GM18868 (cell line): ENCODE data around the gene EGLN3.

Source experiments
- ATAC-seq: cut with Tn5 transposase; IDR thresholded peaks from one replicate; pipeline ENCODE4 v1.9.1; 2021; ENCODE audit warnings: mild to moderate bottlenecking, moderate library complexity; ENCODE audit not compliant: unreplicated experiment

The EGLN3 gene

DNA sequence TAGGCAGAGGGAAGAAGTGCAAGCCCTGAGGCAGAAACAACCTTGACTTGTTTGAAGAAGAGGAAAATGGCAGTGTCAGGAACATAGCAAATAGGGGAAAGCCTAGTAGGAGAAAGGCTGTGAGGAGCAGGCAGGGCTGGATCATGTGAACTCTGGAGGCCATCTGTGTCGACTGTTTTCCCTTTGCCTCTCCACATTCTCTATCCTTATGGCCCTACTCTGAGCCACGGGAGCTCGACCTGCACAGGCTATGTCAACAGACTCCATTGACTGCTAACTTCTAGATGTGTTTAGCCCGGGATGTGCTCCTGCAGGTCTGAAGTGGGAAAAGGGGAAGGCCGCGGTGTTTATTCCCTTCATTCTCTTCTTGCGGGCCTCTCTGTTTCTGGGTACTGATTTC lies 35.2 kb downstream of the EGLN3 start:
- no peak for ATAC-seq

DNA sequence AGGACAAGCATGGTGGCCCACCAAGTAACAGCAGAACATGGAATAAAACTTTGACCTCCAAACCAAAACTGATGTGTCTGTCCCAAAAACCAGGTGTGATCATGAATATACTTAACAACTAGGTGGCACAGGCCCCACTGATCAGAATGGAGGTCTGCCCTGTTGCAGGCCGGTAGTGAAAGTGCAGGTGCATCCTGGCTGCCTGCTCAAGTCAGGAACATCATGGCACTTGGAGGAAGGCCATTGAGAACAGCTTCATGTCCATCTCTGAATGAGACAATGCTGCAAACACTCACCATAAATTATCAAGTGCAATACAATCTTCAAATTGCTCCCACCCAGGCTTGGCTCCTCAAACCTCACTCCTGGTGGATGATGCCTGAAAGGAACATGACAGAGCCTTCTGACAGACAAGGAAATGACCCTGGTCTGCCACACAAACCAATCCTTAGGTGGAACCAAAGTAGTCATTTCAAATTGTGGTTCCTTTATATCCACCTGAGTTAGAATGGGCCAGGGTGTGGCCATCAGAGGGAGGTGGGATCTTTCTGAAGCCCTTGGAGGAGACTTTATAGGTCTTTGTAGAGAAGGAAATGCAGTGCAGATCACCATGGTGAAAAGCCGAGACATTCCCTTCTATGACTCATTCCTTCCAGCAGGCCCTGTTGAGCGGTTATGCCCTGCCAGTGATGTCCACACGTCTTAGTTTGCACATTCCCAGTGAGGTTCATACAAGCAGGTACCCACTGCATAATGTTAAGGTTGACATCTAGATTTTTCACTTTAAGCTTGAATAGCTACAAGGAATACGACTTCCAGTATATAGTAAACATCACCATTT lies 36.0 kb downstream of the EGLN3 start:
- no peak for ATAC-seq

DNA sequence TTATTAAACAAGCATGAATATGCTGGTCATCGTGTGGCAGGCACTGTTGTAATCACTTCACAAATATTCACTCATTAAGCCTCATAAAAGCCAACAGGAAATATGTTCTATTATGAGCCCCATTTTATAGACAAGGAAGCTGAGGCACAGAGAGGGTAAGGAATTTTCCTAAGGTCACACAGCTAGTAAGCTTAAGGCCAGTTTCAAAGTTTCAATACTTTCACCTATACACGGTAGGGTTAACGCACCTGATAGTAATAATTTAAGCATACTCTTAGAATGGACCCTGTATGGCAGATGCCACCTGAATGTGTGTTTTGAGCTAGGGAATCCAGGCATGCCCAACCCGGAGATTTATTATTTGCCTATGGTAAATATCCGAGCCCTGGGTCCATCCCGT lies 39.8 kb downstream of the EGLN3 start:
- no peak for ATAC-seq

DNA sequence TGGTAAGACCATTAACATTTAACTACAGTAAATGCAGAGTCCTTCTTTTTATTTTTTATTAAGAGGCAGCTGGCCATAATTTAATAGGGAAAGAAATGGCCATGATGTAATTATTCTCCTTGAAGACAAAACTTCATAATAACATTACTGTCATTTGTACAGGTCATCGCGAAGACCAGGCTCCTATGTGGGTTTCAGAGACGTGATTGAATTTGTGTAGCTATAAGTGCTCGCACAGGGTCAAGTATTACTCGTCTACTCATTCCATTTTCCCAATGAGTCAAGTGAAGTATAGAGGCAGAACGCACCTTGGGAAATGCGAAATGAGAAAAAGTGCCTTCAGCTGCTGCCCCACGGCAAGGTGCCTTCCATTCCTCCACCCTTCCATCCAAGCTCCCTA lies 40.4 kb downstream of the EGLN3 start:
- no peak for ATAC-seq

DNA sequence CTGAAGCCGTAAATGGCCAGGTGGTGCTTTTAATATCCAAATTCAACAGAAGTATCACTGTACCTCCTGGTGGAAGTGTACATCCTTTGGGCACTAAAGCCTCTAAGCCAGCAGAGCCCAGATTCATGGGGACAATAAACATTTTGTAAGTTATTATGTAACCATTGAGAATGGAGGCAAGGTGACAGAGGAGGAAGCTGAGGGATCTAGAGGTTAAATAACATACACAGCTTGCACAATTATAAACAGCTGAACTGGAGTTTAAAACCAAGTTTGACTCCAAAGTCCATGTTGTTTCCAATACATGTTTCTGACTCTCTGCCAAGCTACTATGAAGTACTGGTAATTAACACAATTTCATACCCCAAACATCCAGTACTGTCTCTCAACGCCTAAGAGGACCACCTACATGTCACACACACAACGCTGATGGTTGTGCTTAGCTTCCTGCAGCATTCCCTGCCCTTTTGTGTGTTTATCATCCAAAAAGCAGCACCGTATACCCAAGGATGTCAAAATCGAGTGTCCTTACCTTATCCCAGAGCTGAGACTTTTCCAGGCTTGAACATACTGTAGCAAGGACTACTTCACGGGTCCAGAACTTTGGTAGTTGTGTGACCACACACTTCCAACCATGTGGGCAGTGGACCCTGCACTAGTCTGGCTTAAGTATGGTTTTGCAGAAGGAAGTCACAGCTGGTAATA lies 41.3 kb downstream of the EGLN3 start:
- no peak for ATAC-seq

DNA sequence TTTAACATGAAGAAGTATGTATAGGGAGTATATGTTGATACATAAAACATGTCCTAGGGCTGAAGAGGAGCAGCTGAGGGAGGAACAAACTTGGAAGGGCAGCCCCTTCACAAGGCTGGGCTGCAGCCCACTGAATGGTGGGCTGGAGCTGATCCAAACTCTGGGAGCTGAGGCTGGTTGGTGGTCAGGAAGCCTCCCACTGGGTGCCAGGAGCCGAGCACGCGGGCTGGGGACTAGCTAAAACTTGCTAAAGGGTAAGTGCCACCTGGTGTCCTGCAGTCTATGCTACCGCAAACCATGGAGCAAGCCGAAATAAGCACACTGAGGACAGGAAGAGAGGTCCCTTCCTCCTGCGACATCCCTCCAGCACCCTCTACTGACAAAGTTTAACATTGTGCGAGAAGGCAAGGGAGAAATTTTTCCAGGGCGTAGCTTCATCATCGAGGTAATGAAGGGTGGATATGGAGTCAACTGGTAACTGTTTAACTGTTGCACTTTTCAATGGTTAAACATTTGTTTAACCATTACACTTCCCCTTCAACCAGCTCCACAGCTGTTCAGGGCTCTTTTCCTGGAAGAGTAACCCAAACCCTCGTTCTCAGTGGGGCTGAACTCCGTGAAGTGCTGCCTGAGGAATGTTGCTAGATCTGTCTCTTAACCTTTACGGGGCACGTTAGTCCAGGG lies 42.2 kb downstream of the EGLN3 start:
- no peak for ATAC-seq

DNA sequence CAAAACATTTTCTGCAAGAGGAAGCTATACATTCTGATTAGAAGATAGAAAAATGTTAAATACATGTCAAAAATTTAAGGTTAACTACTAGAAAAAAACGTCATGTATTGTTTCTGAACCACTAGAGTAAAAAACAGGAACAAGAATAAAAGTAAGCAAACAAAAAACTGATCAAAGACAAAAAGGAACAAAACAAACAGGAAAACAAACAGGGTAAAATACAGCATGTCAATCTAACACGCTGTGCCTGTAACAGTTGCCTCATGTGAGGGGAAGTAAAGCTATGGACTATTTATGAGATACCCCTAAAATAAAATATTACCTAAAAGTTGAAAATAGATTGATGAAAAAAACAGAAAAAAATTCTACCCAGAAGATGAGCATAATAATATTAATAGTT lies 43.9 kb downstream of the EGLN3 start:
- no peak for ATAC-seq

DNA sequence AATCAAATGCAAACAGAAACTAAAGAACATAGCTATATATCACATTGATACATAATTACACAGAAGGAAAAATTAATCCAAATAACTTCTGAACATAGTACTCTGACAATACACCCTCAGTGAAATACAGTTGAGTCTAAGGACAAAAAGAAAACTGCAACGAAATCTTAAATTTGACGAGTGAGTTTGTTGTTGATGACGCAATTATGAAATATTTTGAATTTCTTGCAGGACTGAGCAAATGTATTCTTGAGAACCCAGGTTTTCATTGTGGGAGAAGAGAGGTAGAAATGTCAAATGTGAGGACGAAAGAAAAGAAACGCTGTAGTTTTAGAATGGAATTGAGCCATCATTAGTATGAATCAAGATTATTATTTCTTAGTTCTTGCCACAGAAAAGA lies 46.3 kb downstream of the EGLN3 start:
- no peak for ATAC-seq

DNA sequence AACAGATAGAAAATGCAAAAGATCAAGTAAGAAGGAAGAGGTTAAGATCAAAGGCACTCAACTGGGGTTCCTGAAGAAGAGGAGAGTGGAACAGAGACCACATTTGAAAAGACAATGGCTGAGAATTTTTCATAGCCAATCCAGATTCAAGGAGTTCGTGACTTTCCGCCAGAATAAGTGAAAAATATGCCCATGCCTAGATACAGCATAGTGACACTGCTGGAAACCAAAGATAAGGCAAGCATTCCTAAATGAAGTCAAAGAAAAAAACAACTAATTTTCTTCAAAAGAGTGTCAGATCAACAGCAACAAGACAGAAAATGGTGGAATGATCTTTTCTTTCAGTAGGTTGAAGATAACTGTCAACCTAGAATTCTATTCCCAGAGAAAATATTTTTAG lies 47.5 kb downstream of the EGLN3 start:
- no peak for ATAC-seq

DNA sequence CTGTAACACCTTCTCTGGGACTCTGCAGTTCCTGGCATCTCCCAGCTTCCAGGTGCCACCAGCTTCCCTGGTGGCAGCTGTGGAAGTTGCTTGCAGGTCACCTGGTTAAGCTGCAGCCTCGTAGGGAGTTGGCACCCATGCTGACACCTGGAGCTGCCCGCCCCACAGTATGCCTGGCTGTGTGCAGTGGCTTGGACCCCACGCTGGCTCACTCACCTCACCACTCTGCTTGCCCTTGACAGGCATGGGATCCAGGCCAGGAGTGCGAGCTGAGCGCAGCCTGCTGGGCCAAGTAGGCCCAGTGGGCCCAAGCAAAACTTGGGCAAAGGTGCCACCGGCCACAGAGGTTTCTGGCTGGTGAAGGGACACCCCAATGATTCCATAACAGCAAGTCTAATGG lies 48.5 kb downstream of the EGLN3 start:
- no peak for ATAC-seq

DNA sequence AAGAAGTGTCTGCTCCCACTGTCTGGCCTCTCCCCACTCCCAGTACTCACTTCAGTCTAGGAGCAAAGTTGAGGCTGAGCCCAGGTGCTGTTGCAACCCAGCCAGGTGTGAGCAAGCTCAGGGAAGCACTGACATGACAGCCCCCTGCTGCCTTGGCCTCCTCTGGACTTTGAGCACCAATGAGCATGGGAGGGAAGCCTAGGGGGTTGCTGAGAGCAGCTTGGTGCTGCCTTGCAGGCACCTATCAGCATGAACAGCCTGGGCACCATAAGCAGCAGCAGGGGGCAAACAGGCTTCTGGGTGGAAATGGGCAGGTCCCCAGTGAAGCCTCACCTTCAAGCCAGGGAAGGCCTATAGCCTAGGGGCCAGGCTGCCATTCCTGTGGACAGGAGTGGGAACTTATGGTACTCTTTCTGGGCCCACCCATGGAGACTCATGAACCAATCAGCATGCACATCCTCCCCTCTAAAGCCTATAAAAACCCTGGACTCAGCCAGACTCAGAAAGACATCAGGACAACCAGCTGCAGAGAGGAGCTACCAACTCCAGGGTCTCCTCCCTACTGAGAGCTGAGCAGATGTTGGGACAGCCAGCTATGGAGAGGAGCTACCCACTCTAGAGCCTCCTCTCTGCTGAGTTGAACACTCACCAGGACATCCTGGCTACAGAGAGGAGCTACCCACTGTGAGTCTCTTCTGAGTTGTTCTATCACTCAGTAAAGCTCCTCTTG lies 49.3 kb downstream of the EGLN3 start:
- ATAC-seq, result no peak

DNA sequence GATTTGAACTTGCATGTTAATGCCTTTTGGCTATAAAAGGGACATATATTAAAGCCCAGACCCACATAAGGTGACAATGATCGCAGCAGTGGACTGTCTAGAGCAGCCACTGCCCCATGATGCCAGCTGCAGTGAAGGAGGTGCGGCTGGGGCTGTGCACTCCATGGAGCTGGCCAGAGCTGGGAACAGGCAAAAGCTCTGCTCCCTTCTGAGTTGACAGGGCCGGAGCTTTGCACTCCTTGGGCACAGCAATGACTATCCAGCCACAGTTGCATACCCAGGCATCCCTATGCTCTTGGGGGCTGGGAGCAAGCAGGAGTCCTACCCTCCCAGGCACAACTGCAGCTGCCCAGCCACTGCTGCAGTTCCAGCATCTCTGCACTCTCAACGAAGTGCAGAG lies 50.2 kb downstream of the EGLN3 start:
- ATAC-seq, result no peak

DNA sequence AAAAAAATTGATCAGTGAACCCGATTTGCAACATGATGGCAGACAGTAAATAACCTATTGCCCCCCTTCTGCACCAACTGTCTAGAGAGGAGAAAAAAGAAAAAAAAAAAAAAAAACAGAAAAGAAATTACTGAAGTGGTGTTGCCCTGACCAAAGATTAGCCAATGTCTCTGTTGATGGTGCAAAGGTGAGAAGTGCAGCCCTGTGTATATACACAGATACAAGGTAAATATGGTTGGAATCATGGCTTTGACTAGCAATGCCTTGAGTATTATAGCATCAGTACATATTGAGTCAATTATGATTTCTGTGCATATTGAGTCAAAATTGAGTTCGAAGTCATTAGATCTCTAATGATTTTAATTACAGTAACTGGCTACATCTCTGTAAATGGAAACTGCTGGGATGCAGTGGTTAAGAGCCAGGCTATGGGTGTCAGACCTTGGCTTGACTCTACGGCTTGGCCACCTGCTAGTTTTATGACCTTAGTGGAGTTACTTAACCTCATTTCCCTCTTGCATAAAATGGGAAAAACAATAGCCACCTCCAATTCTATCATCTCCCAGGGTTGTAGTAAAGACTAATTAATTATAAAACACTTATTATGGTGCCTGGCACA lies 51.0 kb downstream of the EGLN3 start:
- no peak for ATAC-seq

DNA sequence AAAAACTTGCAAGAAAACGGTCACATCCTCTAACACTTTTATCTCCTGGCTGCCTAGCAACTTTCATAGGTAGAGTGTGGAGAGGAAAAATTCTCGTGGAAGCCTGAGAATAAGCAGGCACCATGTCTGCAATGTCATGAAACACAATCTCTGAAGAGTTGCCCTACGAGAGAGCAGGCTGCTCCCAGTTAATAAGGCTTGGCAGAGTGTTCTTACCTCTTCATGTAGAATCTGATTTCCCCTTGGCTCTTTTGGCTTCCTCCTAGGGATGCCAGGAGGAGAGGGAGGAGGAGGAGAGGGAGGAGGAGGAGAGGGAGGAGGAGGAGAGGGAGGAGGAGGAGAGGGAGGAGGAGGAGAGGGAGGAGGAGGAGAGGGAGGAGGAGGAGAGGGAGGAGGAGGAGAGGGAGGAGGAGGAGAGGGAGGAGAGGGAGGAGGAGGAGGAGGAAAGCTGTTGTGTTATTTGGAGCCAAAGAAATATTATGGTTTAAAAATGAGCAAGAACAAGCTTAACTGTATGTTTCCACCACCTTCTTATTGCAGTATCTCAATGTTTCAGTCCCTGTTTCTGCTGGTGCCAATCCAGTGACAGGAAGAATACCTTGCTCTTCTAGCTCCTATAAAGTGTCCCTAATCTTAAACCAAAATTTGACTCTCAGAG lies 52.9 kb downstream of the EGLN3 start:
- no peak for ATAC-seq

DNA sequence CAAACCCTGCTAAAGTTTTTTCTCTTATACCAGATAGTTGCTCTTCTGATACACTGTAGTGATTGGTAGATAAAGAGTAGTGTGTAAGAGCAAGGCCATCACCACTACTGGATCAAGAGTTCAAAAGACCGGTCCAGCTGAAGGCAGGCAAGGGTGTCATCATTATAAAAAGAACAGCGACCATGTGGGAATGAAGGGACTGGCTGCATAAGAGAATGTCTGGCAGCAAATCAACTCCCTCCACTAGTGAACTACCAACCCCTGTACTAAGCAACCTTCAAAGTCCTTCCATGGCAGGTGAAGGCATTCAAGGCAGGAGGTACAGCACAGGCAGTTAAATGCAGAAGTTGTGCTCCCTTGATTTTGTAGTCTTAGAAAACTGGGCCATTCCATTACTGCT lies 53.5 kb downstream of the EGLN3 start:
- ATAC-seq, result no peak

DNA sequence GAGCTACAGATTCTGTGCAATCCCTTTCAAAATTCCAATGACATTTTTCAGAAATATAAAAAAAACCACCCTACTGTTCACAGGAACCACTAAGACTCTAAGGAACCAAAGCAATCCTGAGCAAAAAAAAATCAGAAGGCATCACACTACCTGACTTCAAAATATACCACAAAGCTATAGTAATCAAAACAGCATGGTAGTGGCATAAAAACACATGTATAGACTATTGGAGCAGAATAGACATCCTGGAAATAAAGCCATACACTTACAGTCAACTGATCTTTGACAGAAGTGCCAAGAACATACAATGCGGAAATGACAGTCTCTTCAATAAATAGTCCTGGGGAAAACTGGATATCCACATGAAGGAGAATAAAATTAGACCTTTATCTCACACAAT lies 56.5 kb downstream of the EGLN3 start:
- no peak for ATAC-seq

DNA sequence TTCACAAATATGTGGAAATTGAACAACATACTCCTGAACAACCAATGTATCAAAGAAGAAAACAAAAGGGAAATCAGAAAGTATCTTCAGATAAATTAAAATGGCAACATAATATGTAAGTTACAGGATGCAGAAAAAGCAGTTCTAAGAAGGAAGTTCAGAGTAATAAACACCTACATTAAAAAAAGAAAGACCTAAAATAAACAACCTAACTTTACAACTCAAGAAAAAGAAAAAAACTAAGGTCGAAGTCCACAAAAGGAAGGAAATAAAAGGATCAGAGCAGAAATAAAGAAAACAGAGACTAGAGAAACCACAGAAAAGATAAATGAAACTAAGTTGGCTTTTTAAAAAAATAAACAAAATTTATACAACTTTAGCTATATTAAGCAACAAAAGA lies 59.2 kb downstream of the EGLN3 start:
- no peak for ATAC-seq

DNA sequence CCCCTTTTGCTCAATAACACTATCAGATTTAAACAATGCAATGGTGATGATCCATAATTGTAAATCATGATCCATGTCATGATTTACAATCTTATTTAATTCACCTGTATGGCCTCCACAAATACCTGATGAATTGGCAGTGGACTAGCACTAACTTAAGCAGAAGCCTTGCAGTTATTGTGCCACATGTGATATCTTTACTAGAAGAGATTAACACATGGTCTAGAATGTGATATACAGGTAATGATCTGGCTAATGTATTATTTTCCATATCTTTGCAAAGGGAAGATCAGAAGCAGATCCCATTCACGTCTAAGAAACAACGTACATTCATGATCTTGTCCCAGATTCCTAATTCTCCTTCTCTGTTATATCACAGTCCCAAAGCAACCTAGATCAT lies 66.0 kb downstream of the EGLN3 start:
- no peak for ATAC-seq

DNA sequence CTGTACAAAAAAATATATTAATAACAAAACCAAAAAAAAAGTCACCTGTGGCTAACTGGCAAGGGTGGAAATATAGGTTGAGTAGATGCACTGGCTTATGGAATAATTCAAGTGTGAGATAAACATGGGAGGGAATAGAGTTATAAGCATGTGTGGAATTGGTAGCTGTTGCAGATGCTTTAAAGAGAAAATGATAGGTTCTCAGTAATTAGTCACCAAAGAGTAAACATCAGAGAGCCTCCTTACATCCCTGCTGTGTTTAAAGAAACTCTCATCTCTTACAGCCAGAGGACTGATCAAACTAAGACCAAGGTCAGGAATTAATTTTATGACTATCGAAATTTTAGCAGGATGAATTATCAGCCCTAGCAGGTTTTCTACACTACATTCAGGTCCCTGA lies 70.5 kb downstream of the EGLN3 start:
- no peak for ATAC-seq

DNA sequence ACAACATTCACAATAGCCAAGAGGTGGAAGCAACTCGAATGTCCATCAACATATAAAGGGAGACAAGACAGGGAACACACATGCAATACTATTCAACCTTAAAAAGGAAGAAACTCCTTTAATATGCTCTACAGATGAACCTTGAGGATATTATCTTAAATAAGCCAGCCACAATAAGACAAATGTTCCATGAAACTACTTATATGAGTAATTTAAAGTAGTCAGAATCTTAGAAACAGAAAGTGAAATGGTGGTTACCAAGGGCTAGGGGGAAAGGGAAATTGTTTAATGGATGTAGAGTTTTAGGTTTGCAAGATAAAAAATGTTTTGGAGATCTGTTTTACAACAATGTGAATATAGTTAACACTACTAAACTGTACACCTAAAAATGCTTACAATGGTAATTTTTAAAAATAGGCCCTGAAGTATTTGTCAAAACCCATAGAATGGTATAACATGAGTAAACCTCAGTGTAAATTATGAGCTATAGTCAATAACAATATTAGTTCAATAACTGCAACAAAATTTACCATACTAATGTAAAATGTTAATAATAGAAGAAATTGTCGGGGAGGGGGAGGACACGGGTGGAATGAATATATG lies 71.1 kb downstream of the EGLN3 start:
- no peak for ATAC-seq
